Endothelial cell of umbilical vein (primary cell): ENCODE measurements around the gene IDUA. TPM values are rescaled to one million over a fixed set of nuclear protein-coding genes. Genes with fewer than 3 reads are reported as not detected.

Experiments
- BruUV-seq: library from RNA; stranded (reverse); fragments of 400-500 nt; replicated peaks from 2 replicates; lab custom pipeline; 2021; lab: Mats Ljungman, UMichigan
- CTCF ChIA-PET: fragments of 300-600, 350-600 bp; sonication (Branson Sonifier 250); formaldehyde crosslinking; loops from one replicate; lab custom pipeline; 2021; ENCODE audit warnings: antibody characterized with exemption, inconsistent platforms; lab: Charles Lee
- POLR2A ChIA-PET: fragments of 300-600, 350-600 bp; sonication (Branson Sonifier 250); formaldehyde crosslinking; loops from one replicate; lab custom pipeline; 2021; ENCODE audit warnings: antibody characterized with exemption, inconsistent platforms; lab: Charles Lee
- DNase-seq: peaks from one replicate; pipeline ENCODE4 v3.0.0-alpha.2; 2011; ENCODE audit warnings: low read depth, low spot score
- FAIRE-seq: peaks from 2 replicates; lab custom pipeline; 2011; peaks lifted over from hg19 to GRCh38; lab: Jason Lieb, UNC
- H2AFZ ChIP-seq: 2 replicates; pipeline ENCODE4 v1.6.0; 2012; ENCODE audit warnings: low read depth, low read length, control low read depth, inconsistent platforms
- H3K27ac ChIP-seq: 2 replicates; pipeline ENCODE4 v1.5.1; 2011; ENCODE audit warnings: low read depth, mild to moderate bottlenecking, control low read depth, low read length, moderate library complexity; ENCODE audit not compliant: insufficient read depth
- H3K27me3 ChIP-seq, 2 experiments: 2 replicates each; pipeline versions ENCODE4 v1.6.0 to v1.6.1; 2011; ENCODE audit warnings: low read length in 2 of 2, mixed read lengths in 1 of 2; ENCODE audit not compliant: control insufficient read depth in 2 of 2, insufficient read depth in 2 of 2
- H3K36me3 ChIP-seq, 2 experiments: 2 replicates in 1 of 2; 3 replicates in 1 of 2; pipeline ENCODE4 v1.5.1; 2011; ENCODE audit warnings: low read length in 2 of 2, mild to moderate bottlenecking in 1 of 2, moderate library complexity in 1 of 2; ENCODE audit not compliant: control insufficient read depth in 2 of 2, insufficient read depth in 2 of 2; ENCODE audit errors: extremely low read depth in 1 of 2
- H3K4me1 ChIP-seq: 3 replicates; pipeline ENCODE4 v1.5.1; 2011; ENCODE audit warnings: mild to moderate bottlenecking, low read length; ENCODE audit not compliant: control insufficient read depth, insufficient read depth; ENCODE audit errors: extremely low read depth
- H3K4me2 ChIP-seq: 2 replicates; pipeline ENCODE4 v1.6.1; 2011; ENCODE audit warnings: low read length, control low read depth, mixed read lengths; ENCODE audit not compliant: insufficient read depth
- H3K4me3 ChIP-seq, 3 experiments: fragments of 200-600 bp in 1 of 3; sonication (generic), shearing (Covaris generic) in 1 of 3; replicated peaks in 1 of 3; 2 replicates each; pipeline ENCODE4 v1.5.1; 2011 to 2016; ENCODE audit warnings: control low read depth in 3 of 3, low read length in 3 of 3, mild to moderate bottlenecking in 2 of 3, inconsistent platforms in 1 of 3, low read depth in 1 of 3, moderate library complexity in 1 of 3; ENCODE audit not compliant: insufficient read depth in 1 of 3
- H3K79me2 ChIP-seq: 2 replicates; pipeline ENCODE4 v1.6.0; 2012; ENCODE audit warnings: low read length, inconsistent platforms; ENCODE audit not compliant: control insufficient read depth, insufficient read depth
- H3K9ac ChIP-seq: replicated peaks from 2 replicates; pipeline ENCODE3; 2011; ENCODE audit warnings: low read length, control low read depth; ENCODE audit not compliant: insufficient read depth; ENCODE audit errors: extremely low read depth
- H3K9me1 ChIP-seq: replicated peaks from 3 replicates; pipeline ENCODE4 v1.6.0; 2011; ENCODE audit warnings: mild to moderate bottlenecking, low read length; ENCODE audit not compliant: control insufficient read depth, insufficient read depth; ENCODE audit errors: extremely low read depth
- H3K9me3 ChIP-seq: replicated peaks from 2 replicates; pipeline ENCODE4 v1.5.1; 2012; ENCODE audit warnings: low read length, inconsistent platforms; ENCODE audit not compliant: control insufficient read depth, insufficient read depth
- H4K20me1 ChIP-seq: replicated peaks from 2 replicates; pipeline ENCODE3; 2011; ENCODE audit warnings: mild to moderate bottlenecking, low read length; ENCODE audit not compliant: control insufficient read depth, insufficient read depth; ENCODE audit errors: extremely low read depth
- CTCF ChIP-seq, 2 donors: IDR thresholded peaks; 1 replicate in 1 of 2; 2 replicates in 1 of 2; pipeline ENCODE4 v1.5.1; 2011; ENCODE audit warnings: low read length in 2 of 2, mild to moderate bottlenecking in 2 of 2, moderate library complexity in 2 of 2, control low read depth in 1 of 2, inconsistent platforms in 1 of 2, low read depth in 1 of 2; ENCODE audit not compliant: insufficient read depth in 1 of 2; ENCODE audit errors: extremely low read depth in 1 of 2
- EZH2 ChIP-seq: IDR thresholded peaks from 2 replicates; pipeline ENCODE4 v1.6.1; 2012; ENCODE audit warnings: borderline replicate concordance, low read depth, mild to moderate bottlenecking, moderate library complexity, low read length, inconsistent platforms; ENCODE audit not compliant: severe bottlenecking
- FOS ChIP-seq: IDR thresholded peaks from 2 replicates; pipeline ENCODE4 v1.6.1; 2011; ENCODE audit warnings: mild to moderate bottlenecking, low read length, moderate library complexity, borderline replicate concordance; ENCODE audit not compliant: insufficient read depth
- GATA2 ChIP-seq: IDR thresholded peaks from 2 replicates; pipeline ENCODE4 v1.7.0; 2011; ENCODE audit warnings: low read depth, mild to moderate bottlenecking, moderate library complexity, mixed read lengths, low read length; ENCODE audit not compliant: insufficient read length, insufficient read depth
- JUN ChIP-seq: IDR thresholded peaks from 2 replicates; pipeline ENCODE4 v1.6.1; 2011; ENCODE audit warnings: borderline replicate concordance, low read depth; ENCODE audit not compliant: insufficient read length, insufficient read depth
- MAX ChIP-seq: IDR thresholded peaks from 2 replicates; pipeline ENCODE4 v1.6.1; 2011; ENCODE audit not compliant: insufficient read depth, insufficient read length
- MYC ChIP-seq: IDR thresholded peaks from one replicate; pipeline ENCODE4 v1.6.1; 2011; ENCODE audit warnings: mild to moderate bottlenecking, low read depth, low read length
- POLR2A ChIP-seq: IDR thresholded peaks from 2 replicates; pipeline ENCODE4 v1.6.1; 2012; ENCODE audit warnings: low read depth, mild to moderate bottlenecking, control low read depth, low read length
- POLR2AphosphoS5 ChIP-seq: IDR thresholded peaks from 2 replicates; pipeline ENCODE4 v1.6.1; 2012; ENCODE audit warnings: low read depth, mild to moderate bottlenecking, control low read depth, low read length, moderate library complexity; ENCODE audit not compliant: insufficient read depth
- dilution Hi-C: fragments of 300-500 bp; cut with MboI; formaldehyde crosslinking; loops from one replicate; pipeline ENCODE4 v1.15.0; 2019; ENCODE audit warnings: low sequenced_read_pairs; ENCODE audit not compliant: extremely low pct_ligation_motif_present
- intact Hi-C: fragments of 100-400 bp; cut with micrococcal nuclease; formaldehyde crosslinking; loops from one replicate; pipeline ENCODE4 v1.10.0; 2022
- polyA plus RNA-seq, 4 experiments: library from polyadenylated mRNA; depleted of rRNA in 3 of 4; stranded (reverse) in 3 of 4; unstranded in 1 of 4; fragments of >200 nt; gene quantifications; 2 replicates each; pipeline versions ENCODE4 v1.2.1 to v1.2.3, GENCODE V29; 2011 to 2012; ENCODE audit warnings: missing spikeins in 1 of 4
- total RNA-seq: library from RNA; stranded (reverse); gene quantifications from 2 replicates; pipeline ENCODE4 v1.2.3, GENCODE V29; 2021

Gene IDUA
- total and polyA plus RNA-seq, 2 donors (not counting 3 experiments of a cell fraction or from before 2014, with no cell fraction given): 19.1 to 34.1 TPM

- POLR2A ChIA-PET: no interaction called here
Observed at GRCh38 chr4:973431-974397, 13.1 kb upstream of the IDUA start, which contains the start of gene DGKQ. DGKQ (minus strand) TSS chr4:973569; CDS start chr4:973482, 87 bp downstream.

More at GRCh38 chr4:973431-974397, 13.1 kb upstream of the IDUA start, which contains the start of gene DGKQ:
- CTCF ChIA-PET: interaction anchor here (1.0 kb wide), 1 partner anchor 13 kb away, joined by 5 read pairs; the partner anchor contains the start of gene IDUA
- peak within 1 kb of the TSS; percentile 85 for H3K4me2 ChIP-seq
- BruUV-seq: no TSS peak
- H4K20me1 ChIP-seq: no peaks in the 10 kb centered on the region
- no peaks in the 10 kb centered on the region for H3K79me2 ChIP-seq
- peak; percentile 82 for DNase-seq
- H2AFZ ChIP-seq: peak within 1 kb of the TSS; percentile 90
- H3K4me3 ChIP-seq: peak within 1 kb of the TSS; percentile 62 to 95 (median 87)
- H3K9me3 ChIP-seq: no peaks in the 10 kb centered on the region
- H3K36me3 ChIP-seq: no peaks in the 10 kb centered on the region
- H3K27me3 ChIP-seq: no peaks in the 10 kb centered on the region
- TF ChIP-seq EZH2 (no peak), FOS (no peak), GATA2 (no peak), MAX (no peak), POLR2AphosphoS5 (no peak), POLR2A (no peak), MYC (no peak), CTCF (IDR thresholded peaks at IDR 0.05; ENCODE audit: extremely low read depth in 1 of 2, insufficient read depth in 1 of 2, low read depth in 1 of 2, low read length in 2 of 2) (no peak), JUN (no peak)
- H3K27ac ChIP-seq: no peak within 1 kb of the TSS
- dilution Hi-C loops (no loop called here), intact Hi-C loops (loop anchor here (1.0 to 2.0 kb wide), 2 partner anchors 13 to 41 kb away; partner anchors contain the start of genes GAK, IDUA and TMEM175)
- peaks cover 11% of the 10 kb centered on the region for H3K4me1 ChIP-seq
- peak within 1 kb of the TSS; percentile 12 for H3K9ac ChIP-seq
- no peaks in the 10 kb centered on the region for H3K9me1 ChIP-seq
- peak; percentile 58 for FAIRE-seq
